Astrocyte of the hippocampus (primary cell): ENCODE data around the gene DMXL1.

ENCODE experiments used
- DNase-seq: peaks from one replicate; pipeline ENCODE4 v3.0.0; 2011; ENCODE audit warnings: low read depth, low spot score

Gene DMXL1

GRCh38 chr5:119270121-119270565 lies 199.3 kb downstream of the DMXL1 start:
- DNase-seq = no peak

GRCh38 chr5:119270960-119271757 lies 200.3 kb downstream of the DMXL1 start:
- DNase-seq = no peak

DNA sequence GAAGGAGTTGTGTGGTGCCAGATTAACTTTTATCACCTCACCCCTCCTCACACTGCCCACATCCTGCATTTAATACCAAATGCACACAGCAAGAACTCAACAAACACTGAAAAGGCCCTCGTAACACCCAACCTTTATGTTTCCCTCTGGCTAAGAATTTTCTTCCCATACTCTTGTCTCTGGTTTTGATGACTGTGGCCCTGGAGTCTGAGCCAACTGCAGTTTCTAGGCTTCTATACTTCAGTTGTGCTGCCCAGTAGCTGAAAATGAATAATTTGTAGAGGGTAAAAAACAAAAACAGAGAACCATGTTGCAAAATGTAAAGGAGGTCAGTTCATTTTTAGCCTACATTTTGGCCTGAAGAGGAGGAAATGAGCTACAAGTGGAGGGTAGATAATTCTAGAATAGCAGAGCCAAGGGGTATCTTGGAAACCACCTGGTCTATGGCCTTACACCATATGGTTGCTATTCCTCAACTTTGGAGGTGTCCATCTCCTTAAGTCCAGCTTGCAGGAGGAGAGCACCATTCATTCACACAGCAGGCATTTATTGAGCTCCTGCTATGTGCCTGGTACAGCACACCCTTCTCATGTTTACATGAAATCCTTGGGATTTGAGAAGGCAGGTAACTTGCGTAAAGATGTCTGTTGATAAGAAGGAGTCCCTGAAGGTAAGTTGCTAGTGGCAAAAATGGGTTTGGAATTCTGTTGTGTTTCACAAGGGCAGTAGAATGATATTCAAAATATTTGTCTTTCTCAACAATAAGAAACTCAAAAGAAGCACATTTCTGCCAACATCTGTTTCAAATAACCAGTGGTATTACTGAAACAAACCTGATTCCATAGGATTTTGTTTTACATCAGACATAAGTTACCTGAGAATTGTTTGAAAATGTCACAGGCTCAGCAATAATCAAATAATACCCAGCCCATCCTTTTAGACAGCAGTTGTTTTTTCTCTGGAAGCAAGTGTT lies 201.2 kb downstream of the DMXL1 start:
- no peak for DNase-seq

DNA sequence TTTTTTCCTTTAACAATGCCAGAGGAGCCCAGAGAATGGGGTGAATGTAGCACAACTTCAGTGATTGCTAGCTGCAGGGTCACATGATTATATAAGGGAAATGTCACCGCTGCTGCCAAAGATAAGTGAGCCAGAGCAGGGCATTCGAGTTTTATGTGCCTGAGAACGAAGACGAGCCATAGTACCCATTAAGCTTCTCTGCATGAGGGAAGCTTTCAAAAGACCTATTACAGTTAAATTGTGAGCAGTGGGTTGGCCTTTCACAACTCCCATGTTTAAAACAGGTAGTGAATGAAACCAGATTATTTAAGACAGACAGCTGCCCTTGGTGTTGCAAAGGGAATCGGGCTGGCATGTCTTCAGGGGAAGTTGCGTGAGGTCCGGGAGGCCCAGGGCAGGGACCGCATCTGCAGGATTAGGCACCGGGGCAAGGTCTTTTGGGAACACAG lies 202.5 kb downstream of the DMXL1 start:
- no peak for DNase-seq

- DNase-seq = peak; percentile 29
Measured at GRCh38 chr5:119274030-119274766, 203.3 kb downstream of the DMXL1 start.

GRCh38 chr5:119274767-119275130 lies 203.9 kb downstream of the DMXL1 start:
- peak; percentile 74 for DNase-seq

DNA sequence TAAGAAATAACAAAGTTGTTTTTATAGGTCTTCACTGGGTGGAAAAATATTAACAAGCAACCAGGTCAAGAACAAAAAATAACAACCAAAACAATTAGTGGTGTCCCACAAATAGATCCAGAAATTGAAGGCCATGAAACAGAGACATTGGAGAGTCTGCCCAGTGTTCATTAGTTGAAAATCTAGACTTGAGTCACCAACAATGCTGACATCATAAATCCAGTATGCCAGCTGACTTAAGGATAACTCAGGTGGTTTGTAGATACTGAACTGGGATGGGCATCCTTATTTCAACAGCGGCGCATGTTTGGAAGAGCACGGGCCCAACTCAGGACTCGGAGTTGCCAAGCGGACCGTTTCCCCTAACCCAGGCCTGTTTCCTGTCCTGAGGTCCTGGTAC lies 204.3 kb downstream of the DMXL1 start:
- DNase-seq = peak; percentile 57

DNA sequence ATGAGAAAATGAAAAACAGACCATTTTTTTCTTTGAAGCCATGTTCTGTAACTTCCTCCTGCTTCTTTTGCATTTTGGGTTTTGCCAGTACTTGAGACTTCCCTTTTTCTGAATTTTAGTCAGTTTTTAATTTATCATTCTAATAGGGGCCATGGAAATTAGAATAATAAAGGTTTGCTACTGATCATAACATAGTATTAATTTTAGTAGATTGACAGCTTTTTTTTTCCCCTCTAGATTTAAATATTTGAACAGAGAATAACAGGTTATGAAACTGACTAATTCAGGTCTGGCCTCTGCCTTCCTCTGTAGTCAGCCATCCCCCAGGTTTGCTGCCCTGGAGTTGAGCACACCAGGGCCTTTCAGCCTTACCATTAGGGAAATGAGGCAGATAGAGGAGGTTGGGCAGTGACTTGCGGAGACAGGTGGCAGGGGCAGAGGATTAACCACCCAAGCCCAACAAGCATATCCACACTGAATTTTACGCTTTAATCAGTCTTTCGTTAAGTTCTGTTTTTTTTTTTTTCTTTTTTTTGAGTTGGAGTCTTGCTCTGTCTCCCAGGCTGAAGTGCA lies 204.8 kb downstream of the DMXL1 start:
- no peak for DNase-seq

DNA sequence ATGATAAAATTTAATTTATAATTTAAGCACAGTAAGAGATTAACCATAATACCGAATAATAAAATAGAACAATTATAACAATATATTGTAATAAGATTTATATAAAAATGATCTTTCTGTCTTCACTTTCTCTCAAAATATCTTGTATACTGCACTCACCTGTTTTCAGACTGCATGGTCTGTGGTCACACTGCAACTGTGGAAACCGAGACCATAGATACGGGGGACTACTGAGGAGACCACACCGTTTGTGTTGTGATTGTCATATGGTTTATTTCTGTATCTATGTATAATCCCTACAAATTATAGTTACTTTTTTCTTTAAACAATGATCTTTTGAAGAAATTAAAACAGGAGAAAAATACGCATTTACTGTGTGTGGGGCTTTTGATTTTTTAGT lies 206.1 kb downstream of the DMXL1 start:
- no peak for DNase-seq

- DNase-seq = no peak
Measured at GRCh38 chr5:119279093-119279492, 208.2 kb downstream of the DMXL1 start.

- no peak for DNase-seq
Measured at GRCh38 chr5:119280380-119280779, 209.5 kb downstream of the DMXL1 start.

DNA sequence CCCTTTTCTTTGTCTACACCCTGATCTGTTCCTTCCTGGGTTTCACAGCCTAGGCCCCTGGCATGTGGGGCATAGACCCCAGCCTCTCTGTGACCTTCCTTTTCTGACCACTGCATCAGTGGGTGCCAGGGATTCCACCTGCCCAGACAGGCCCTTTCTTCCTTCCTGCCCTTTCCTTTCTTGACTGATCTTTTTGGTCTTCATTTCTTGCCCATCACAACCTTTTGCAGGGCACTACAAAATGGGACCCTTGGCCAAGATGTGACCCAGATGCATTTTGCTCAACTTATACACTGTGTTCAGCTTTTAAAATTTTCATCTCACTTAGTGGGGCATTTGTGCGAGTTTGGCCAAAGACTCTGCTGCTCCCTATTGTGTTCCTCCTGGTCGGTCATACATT lies 211.7 kb downstream of the DMXL1 start:
- no peak for DNase-seq

GRCh38 chr5:119284031-119284430 lies 213.1 kb downstream of the DMXL1 start:
- DNase-seq = no peak

DNA sequence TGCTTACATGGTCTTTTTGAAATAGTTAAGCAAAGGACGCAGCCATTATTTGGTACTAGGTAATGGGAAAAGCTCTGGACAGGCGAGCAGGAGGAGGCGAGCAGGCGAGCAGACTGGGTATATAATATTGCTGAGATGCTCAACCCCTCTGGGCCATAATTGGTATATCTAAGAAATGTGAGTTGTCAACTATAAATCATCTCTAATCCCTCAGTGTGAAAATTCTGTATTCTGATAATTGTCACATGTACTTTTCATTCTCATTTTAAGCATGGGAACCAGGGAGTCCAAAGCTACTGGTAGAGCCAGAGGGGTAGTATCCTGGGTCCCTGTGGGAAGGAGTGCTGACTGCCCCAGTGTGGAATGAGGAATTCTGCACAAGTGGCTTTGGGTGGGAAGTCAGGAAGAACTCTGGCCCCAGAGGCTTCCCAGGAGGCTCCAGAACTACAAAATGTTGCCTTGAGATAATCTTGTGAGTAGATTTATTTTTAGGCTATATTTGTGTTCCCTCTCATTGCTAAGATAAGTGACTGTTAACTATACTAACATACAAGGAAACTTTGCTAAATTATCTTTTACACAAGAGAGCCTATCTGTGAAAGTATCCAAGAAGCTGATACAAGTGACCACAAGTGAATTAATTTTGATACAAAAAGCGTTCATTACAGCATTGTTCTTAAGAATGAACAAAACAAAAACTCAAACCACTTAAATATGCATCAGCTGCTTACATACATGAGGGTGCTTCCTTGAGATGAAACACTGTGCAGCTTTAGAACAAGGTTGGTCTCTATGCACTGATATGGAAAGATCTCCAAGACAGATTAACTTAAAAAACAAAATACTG lies 214.4 kb downstream of the DMXL1 start:
- peak; percentile 42 for DNase-seq

GRCh38 chr5:119286511-119287488 lies 215.9 kb downstream of the DMXL1 start:
- no peak for DNase-seq

DNA sequence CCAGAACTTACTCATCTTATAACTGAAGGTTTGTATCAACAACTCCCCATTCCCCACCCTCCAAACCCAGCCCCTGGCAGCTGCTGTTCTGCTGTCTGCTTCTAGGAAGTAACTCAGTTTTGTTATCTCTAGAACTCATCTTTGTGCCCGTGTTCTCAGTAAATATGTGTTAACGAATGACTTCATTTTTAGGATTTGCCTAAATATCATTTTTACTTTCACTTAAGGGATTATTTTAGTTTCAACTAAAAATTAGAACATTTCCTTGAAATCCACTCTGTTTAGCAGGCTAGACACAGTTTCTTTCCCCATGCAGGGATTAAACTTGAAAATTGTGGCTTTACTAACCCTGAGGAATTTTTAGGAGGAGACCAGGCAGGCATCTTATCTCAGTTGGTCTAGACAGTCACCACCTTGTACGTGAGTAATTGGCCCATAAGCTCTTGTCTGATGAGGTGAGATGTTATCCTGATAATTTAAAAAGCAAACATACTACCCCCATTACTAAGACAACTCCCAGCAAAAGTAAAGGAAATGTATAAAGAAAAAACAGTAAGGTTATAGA lies 216.7 kb downstream of the DMXL1 start:
- peak; percentile 61 for DNase-seq

DNA sequence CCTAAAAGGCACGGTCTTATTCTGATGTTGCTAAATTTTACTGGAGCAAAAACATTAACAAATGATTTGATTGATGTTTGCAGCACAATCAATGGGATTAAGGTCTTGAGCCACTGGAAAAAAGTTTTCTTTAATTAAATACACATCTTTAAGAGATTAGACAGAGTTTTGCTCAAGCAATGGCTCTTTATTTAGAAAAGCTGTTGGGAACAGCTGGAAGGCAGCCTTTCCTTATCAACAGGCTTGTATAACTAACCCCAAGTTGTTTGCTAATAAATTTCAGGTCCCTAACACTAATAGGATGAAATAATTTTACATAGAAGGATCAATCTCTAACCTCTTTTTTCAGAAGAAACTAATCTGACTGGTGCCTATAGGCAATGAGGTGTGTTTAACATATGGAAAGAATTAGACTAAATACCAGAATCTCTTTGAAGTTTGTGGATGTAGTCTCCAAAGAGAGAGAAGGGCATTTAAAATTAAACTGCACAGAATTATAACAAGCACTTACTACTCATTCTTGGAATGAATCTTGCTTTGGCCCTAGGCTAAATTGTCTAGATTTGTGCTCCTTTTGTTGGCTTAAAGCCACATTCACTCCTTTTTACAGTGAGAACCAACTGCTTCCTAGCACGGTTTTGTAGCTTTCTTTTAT lies 217.6 kb downstream of the DMXL1 start:
- peak; percentile 52 for DNase-seq

- DNase-seq = no peak
Measured at GRCh38 chr5:119289438-119290044, 218.7 kb downstream of the DMXL1 start.
